22Rv1 (cell line): ENCODE results near the gene RAG1.

ENCODE experiments used
- ZFX ChIP-seq: fragments of 450-650 bp; IDR thresholded peaks from 2 replicates; pipeline ENCODE4 v1.6.1; 2017; ENCODE audit warnings: antibody characterized with exemption, borderline replicate concordance
- TF ChIP-seq, protein P1 (sequence below): fragments of 450-650 bp; IDR thresholded peaks from 2 replicates; pipeline ENCODE4 v1.5.1; 2017; ENCODE audit warnings: mild to moderate bottlenecking

- TF ChIP-seq, protein P1, sequence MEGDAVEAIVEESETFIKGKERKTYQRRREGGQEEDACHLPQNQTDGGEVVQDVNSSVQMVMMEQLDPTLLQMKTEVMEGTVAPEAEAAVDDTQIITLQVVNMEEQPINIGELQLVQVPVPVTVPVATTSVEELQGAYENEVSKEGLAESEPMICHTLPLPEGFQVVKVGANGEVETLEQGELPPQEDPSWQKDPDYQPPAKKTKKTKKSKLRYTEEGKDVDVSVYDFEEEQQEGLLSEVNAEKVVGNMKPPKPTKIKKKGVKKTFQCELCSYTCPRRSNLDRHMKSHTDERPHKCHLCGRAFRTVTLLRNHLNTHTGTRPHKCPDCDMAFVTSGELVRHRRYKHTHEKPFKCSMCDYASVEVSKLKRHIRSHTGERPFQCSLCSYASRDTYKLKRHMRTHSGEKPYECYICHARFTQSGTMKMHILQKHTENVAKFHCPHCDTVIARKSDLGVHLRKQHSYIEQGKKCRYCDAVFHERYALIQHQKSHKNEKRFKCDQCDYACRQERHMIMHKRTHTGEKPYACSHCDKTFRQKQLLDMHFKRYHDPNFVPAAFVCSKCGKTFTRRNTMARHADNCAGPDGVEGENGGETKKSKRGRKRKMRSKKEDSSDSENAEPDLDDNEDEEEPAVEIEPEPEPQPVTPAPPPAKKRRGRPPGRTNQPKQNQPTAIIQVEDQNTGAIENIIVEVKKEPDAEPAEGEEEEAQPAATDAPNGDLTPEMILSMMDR: no peak
- TF ChIP-seq ZFX: no peak
Observed at GRCh38 chr11:36590513-36590912, 22.7 kb downstream of the RAG1 start.
